Activated naive CD8-positive, alpha-beta T cell treated with anti-CD3 and anti-CD28 coated beads, Interleukin-2, amount 10 ng/mL, durations not matched to agents 7 days and 5 days (primary cell): Measurements from ENCODE around the gene MOK. TPM values are rescaled to one million over a fixed set of nuclear protein-coding genes. Genes with fewer than 3 reads are reported as not detected.

Experiments used
- total RNA-seq, 2 experiments: library from RNA; stranded (reverse); gene quantifications; one replicate each; pipeline ENCODE4 v1.2.3, GENCODE V29; 2021

The MOK gene
- total RNA-seq, 2 experiments from 2014 or later: 2.4 to 2.7 TPM

Other genes starting within 250 kb of the MOK start
- gene HSP90AA1, start 218.1 kb downstream of the MOK start, total RNA-seq: 100 to 1,000 TPM; 372 to 398 TPM
- gene WDR20, start 165.3 kb downstream of the MOK start, total RNA-seq: 10 to 100 TPM; 38.6 to 38.8 TPM
- 10 to 100 TPM; 13.9 to 17.3 TPM for gene ZNF839, start 14.6 kb upstream of the MOK start, total RNA-seq
- gene CINP, start 57.7 kb upstream of the MOK start, total RNA-seq: 10 to 100 TPM; 29.8 to 35.6 TPM
- gene TECPR2, start 57.8 kb upstream of the MOK start, total RNA-seq: 10 to 100 TPM in 1 of 2 experiments, 1 to 10 TPM in 1; 9.8 to 10.2 TPM
- gene ANKRD9, start 204.6 kb upstream of the MOK start, total RNA-seq: 1 to 10 TPM; 8.8 to 9.4 TPM